GM23338 (cell line): ENCODE measurements around the gene MPHOSPH8. TPM values are rescaled to one million over a fixed set of nuclear protein-coding genes. Genes with fewer than 3 reads are reported as not detected.

Experiments
- ATAC-seq: fragments of 200-7000 bp; cut with Tn5 transposase; 3 replicates; pipeline ENCODE4 v1.9.1; 2020
- DNase-seq: peaks from one replicate; pipeline ENCODE4 v3.0.0-alpha.2; 2015; ENCODE audit warnings: low spot score
- H2AFZ ChIP-seq: fragments of 200-600 bp; sonication (generic); 2 replicates; pipeline ENCODE4 v1.8.0; 2016; ENCODE audit warnings: antibody characterized with exemption, mild to moderate bottlenecking, moderate library complexity
- H3F3A ChIP-seq: fragments of 200-600 bp; sonication (generic); replicated peaks from 2 replicates; pipeline ENCODE4 v1.8.0; 2017; ENCODE audit warnings: antibody characterized with exemption, mixed run types, low read depth
- H3K27ac ChIP-seq: fragments of 200-600 bp; sonication (generic); 2 replicates; pipeline ENCODE4 v1.6.1; 2016; ENCODE audit warnings: low read depth
- H3K27me3 ChIP-seq: fragments of 200-600 bp; sonication (generic); 2 replicates; pipeline ENCODE4 v1.8.0; 2016; ENCODE audit warnings: mild to moderate bottlenecking, mixed run types, moderate library complexity; ENCODE audit not compliant: insufficient read depth
- H3K36me3 ChIP-seq: fragments of 200-600 bp; sonication (generic); 2 replicates; pipeline ENCODE4 v1.8.0; 2016; ENCODE audit warnings: mild to moderate bottlenecking; ENCODE audit not compliant: insufficient read depth
- H3K4me1 ChIP-seq: fragments of 200-600 bp; sonication (generic); 2 replicates; pipeline ENCODE4 v1.8.0; 2016; ENCODE audit warnings: mild to moderate bottlenecking, moderate library complexity; ENCODE audit not compliant: insufficient read depth
- H3K4me2 ChIP-seq: fragments of 200-600 bp; sonication (generic); 2 replicates; pipeline ENCODE4 v1.7.1; 2017; ENCODE audit warnings: mixed run types
- H3K4me3 ChIP-seq: fragments of 200-600 bp; sonication (generic); 2 replicates; pipeline ENCODE4 v1.6.1; 2016; ENCODE audit warnings: mixed run types
- H3K79me2 ChIP-seq: fragments of 200-600 bp; sonication (generic); replicated peaks from 2 replicates; pipeline ENCODE4 v1.8.0; 2017; ENCODE audit warnings: mild to moderate bottlenecking; ENCODE audit not compliant: insufficient read depth
- H3K9me2 ChIP-seq: fragments of 200-600 bp; sonication (generic); 2 replicates; pipeline ENCODE4 v1.8.0; 2017; ENCODE audit not compliant: insufficient read depth
- H4K20me1 ChIP-seq: fragments of 200-600 bp; sonication (generic); replicated peaks from 2 replicates; pipeline ENCODE4 v1.8.0; 2017; ENCODE audit warnings: mild to moderate bottlenecking; ENCODE audit not compliant: insufficient read depth
- H3K27ac Mint-ChIP-seq: 2 replicates; pipeline ENCODE4 v1.8.0; 2020; ENCODE audit warnings: inconsistent platforms, mild to moderate bottlenecking, moderate library complexity, mixed read lengths
- H3K27me3 Mint-ChIP-seq: 3 replicates; pipeline ENCODE4 v1.8.0; 2022; ENCODE audit warnings: low read depth, mild to moderate bottlenecking, moderate library complexity, mixed read lengths, inconsistent platforms; ENCODE audit not compliant: insufficient read depth, poor library complexity
- H3K36me3 Mint-ChIP-seq: 3 replicates; pipeline ENCODE4 v1.8.0; 2021; ENCODE audit warnings: low read depth, mild to moderate bottlenecking, inconsistent platforms, moderate library complexity, mixed read lengths
- H3K4me1 Mint-ChIP-seq: 3 replicates; pipeline ENCODE4 v1.8.0; 2020; ENCODE audit warnings: mild to moderate bottlenecking, inconsistent platforms, mixed read lengths
- H3K4me3 Mint-ChIP-seq: 3 replicates; pipeline ENCODE4 v1.8.0; 2021; ENCODE audit warnings: moderate library complexity, mild to moderate bottlenecking, inconsistent platforms, mixed read lengths
- H3K9me3 Mint-ChIP-seq: 3 replicates; pipeline ENCODE4 v1.8.0; 2020; ENCODE audit warnings: moderate library complexity, mild to moderate bottlenecking, inconsistent platforms, mixed read lengths
- CREB1 ChIP-seq: fragments of 250-450 bp; sonication (Bioruptor Pico); IDR thresholded peaks from 2 replicates; pipeline ENCODE4 v1.5.0; 2020; ENCODE audit warnings: low read depth, mild to moderate bottlenecking, moderate library complexity
- EZH2 ChIP-seq: fragments of 200-600 bp; sonication (generic); IDR thresholded peaks from one replicate; pipeline ENCODE4 v1.8.0; 2017; ENCODE audit warnings: antibody characterized with exemption, mild to moderate bottlenecking, low read depth; ENCODE audit not compliant: unreplicated experiment
- EZH2phosphoT487 ChIP-seq: fragments of 200-600 bp; sonication (generic); IDR thresholded peaks from one replicate; pipeline ENCODE4 v1.8.1; 2018; ENCODE audit warnings: antibody characterized with exemption; ENCODE audit not compliant: unreplicated experiment
- JUNB ChIP-seq: IDR thresholded peaks from one replicate; pipeline ENCODE4 v1.6.1; 2016; ENCODE audit warnings: antibody characterized with exemption; ENCODE audit not compliant: unreplicated experiment
- NANOG ChIP-seq: IDR thresholded peaks from 2 replicates; pipeline ENCODE4 v1.6.1; 2016; ENCODE audit warnings: antibody characterized with exemption, borderline replicate concordance
- ZNF114 ChIP-seq: fragments of 250-450 bp; sonication (Bioruptor Pico); IDR thresholded peaks from 2 replicates; pipeline ENCODE4 v1.5.0; 2020; ENCODE audit warnings: mild to moderate bottlenecking, moderate library complexity
- ZNF462 ChIP-seq: fragments of 250-450 bp; sonication (Bioruptor Pico); IDR thresholded peaks from 2 replicates; pipeline ENCODE4 v1.5.0; 2020; ENCODE audit warnings: mild to moderate bottlenecking, moderate library complexity
- polyA plus RNA-seq: library from polyadenylated mRNA; unstranded; fragments of >200 nt; fragmentation: Nextera tagmentation; extraction: Ambion mirVana; gene quantifications from 2 replicates; pipeline ENCODE4 v1.2.1, GENCODE V29; 2016
- total RNA-seq: library from RNA; depleted of rRNA; stranded (reverse); fragments of >200 nt; shearing (Covaris generic); gene quantifications from 2 replicates; pipeline ENCODE4 v1.2.3, GENCODE V29; 2014
- TF ChIP-seq, protein P1 (sequence below): IDR thresholded peaks from one replicate; pipeline ENCODE4 v1.6.1; 2018; ENCODE audit warnings: antibody characterized with exemption; ENCODE audit not compliant: unreplicated experiment
- TF ChIP-seq, protein P2 (sequence below): IDR thresholded peaks from 2 replicates; pipeline ENCODE4 v1.6.1; 2016; ENCODE audit warnings: antibody characterized with exemption

MPHOSPH8 gene
- total and polyA plus RNA-seq, 2 experiments from 2014 or later = 15.6 to 31.9 TPM

DNA sequence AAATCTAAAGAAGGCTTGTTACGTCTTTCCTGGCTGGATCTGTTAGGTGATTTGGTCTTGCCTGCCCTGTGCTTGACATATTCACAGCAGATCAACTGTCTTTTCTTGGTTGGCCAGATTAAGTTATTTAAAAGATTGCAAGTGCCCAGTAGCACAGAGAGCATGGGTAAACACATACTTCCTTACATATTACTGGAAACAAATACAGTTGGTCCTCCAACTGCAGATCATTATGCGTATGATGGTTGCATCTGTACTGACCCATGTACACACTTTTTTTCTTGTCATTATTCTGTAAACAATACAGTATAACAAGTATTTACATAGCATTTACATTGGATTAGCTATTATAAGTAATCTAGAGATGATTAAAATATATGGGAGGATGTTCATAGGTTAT, 9.2 kb upstream of the MPHOSPH8 start:
- Mint-ChIP-seq H3K27ac (no peak overlapping the region), H3K9me3 (peaks cover 48% of the 10 kb centered on the region), H3K4me3 (no peak overlapping the region), H3K4me1 (peaks cover 5% of the 10 kb centered on the region; the same call in 2 of the 3 replicates), H3K36me3 (peaks cover 17% of the 10 kb centered on the region; the same call in 2 of the 3 replicates), H3K27me3 (peaks cover 8% of the 10 kb centered on the region)
- TF ChIP-seq EZH2phosphoT487 (no peak), EZH2 (no peak), ZNF114 (CRISPR knock-in tag) (no peak), CREB1 (CRISPR knock-in tag) (no peak), NANOG (no peak), JUNB (no peak), ZNF462 (CRISPR knock-in tag) (no peak)
- TF ChIP-seq, protein P1, sequence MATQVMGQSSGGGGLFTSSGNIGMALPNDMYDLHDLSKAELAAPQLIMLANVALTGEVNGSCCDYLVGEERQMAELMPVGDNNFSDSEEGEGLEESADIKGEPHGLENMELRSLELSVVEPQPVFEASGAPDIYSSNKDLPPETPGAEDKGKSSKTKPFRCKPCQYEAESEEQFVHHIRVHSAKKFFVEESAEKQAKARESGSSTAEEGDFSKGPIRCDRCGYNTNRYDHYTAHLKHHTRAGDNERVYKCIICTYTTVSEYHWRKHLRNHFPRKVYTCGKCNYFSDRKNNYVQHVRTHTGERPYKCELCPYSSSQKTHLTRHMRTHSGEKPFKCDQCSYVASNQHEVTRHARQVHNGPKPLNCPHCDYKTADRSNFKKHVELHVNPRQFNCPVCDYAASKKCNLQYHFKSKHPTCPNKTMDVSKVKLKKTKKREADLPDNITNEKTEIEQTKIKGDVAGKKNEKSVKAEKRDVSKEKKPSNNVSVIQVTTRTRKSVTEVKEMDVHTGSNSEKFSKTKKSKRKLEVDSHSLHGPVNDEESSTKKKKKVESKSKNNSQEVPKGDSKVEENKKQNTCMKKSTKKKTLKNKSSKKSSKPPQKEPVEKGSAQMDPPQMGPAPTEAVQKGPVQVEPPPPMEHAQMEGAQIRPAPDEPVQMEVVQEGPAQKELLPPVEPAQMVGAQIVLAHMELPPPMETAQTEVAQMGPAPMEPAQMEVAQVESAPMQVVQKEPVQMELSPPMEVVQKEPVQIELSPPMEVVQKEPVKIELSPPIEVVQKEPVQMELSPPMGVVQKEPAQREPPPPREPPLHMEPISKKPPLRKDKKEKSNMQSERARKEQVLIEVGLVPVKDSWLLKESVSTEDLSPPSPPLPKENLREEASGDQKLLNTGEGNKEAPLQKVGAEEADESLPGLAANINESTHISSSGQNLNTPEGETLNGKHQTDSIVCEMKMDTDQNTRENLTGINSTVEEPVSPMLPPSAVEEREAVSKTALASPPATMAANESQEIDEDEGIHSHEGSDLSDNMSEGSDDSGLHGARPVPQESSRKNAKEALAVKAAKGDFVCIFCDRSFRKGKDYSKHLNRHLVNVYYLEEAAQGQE = no peak
- TF ChIP-seq, protein P2, sequence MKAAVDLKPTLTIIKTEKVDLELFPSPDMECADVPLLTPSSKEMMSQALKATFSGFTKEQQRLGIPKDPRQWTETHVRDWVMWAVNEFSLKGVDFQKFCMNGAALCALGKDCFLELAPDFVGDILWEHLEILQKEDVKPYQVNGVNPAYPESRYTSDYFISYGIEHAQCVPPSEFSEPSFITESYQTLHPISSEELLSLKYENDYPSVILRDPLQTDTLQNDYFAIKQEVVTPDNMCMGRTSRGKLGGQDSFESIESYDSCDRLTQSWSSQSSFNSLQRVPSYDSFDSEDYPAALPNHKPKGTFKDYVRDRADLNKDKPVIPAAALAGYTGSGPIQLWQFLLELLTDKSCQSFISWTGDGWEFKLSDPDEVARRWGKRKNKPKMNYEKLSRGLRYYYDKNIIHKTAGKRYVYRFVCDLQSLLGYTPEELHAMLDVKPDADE = no peak
- Histone ChIP-seq H3K4me3 (no peak overlapping the region), H3K36me3 (no peaks in the 10 kb centered on the region; the same call in 1 of the 2 replicates), H3F3A (no peaks in the 10 kb centered on the region), H4K20me1 (no peaks in the 10 kb centered on the region), H3K27ac (no peak overlapping the region), H2AFZ (no peak overlapping the region), H3K4me2 (no peak overlapping the region), H3K4me1 (no peaks in the 10 kb centered on the region), H3K79me2 (no peaks in the 10 kb centered on the region; the same call in 1 of the 2 replicates), H3K27me3 (no peaks in the 10 kb centered on the region), H3K9me2 (0 out of 2 replicates have a peak, but pooled peaks cover 2% of the 10 kb centered on the region)
- ATAC-seq (no peak), DNase-seq (no peak)
